NCI-H526 (cell line): ENCODE results near the gene H1-8.
"Not testable (repeated sequence)": the region's sequence is repeated elsewhere in the genome, so short reads cannot be mapped to it uniquely, and the experiment has no call there.

ENCODE experiments used
- DNase-seq, 2 experiments: peaks; one replicate each; lab custom pipeline; 2025; lab: John Stamatoyannopoulos, UW

The H1-8 gene

DNA sequence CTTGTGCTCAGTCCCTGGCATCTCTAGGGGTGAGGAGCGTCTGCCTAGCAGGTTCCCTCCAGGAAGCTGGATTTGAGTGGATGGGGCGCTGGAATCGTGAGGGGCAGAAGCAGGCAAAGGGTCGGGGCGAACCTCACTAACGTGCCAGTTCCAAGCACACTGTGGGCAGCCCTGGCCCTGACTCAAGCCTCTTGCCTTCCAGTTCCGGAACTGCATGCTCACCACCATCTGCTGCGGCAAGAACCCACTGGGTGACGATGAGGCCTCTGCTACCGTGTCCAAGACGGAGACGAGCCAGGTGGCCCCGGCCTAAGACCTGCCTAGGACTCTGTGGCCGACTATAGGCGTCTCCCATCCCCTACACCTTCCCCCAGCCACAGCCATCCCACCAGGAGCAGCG, 9.6 kb upstream of the H1-8 start:
- no peak for DNase-seq

DNA sequence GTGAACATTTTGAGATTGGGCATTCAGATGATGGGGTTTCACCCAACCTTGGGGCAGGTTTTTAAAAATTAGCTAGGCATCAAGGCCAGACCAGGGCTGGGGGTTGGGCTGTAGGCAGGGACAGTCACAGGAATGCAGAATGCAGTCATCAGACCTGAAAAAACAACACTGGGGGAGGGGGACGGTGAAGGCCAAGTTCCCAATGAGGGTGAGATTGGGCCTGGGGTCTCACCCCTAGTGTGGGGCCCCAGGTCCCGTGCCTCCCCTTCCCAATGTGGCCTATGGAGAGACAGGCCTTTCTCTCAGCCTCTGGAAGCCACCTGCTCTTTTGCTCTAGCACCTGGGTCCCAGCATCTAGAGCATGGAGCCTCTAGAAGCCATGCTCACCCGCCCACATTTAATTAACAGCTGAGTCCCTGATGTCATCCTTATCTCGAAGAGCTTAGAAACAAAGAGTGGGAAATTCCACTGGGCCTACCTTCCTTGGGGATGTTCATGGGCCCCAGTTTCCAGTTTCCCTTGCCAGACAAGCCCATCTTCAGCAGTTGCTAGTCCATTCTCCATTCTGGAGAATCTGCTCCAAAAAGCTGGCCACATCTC, 8.4 kb upstream of the H1-8 start:
- DNase-seq: no peak

DNA sequence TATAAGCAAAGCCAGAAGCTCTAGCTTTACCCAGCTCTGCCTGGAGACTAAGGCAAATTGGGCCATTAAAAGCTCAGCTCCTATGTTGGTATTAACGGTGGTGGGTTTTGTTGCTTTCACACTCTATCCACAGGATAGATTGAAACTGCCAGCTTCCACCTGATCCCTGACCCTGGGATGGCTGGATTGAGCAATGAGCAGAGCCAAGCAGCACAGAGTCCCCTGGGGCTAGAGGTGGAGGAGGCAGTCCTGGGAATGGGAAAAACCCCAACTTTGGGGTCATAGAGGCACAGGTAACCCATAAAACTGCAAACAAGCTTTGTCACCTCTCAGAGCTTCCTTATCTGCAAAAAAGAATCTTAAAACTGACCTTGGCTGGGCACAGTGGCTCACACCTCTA, 7.9 kb upstream of the H1-8 start:
- no peak for DNase-seq

DNA sequence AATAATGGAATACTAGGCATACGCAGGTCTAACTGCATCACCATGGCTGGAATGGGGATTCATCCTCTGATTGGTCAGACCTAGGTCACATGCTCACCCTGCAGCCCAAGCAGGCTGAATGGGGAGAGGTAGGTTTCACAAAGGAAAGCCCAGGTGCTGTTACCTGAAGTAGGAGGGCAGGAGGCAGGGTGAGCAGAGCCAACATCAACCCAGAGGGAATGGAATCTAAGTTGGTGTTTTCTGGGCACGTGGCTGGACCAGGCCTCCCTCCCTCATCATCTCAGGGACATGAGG, 6.7 kb upstream of the H1-8 start:
- DNase-seq: no peak

DNA sequence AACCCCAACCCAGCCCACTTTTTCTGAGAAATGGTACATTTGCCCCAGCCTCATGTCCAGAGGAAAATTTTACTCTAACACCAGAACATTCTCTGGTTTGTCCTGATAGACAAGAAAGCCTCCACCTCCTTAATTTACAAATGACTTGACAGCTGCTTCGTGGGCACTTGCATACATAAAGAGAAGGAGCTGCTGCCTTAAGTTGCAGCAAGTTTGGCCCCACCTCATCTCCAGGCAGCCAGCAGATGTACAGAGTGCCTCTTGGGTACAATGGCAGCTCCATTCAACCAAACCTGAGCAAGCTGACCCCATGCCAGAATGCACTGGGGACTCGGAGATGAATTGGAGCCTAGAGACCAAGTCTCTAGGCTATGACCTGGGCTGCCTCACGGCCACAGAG, 6.2 kb upstream of the H1-8 start:
- no peak for DNase-seq

DNA sequence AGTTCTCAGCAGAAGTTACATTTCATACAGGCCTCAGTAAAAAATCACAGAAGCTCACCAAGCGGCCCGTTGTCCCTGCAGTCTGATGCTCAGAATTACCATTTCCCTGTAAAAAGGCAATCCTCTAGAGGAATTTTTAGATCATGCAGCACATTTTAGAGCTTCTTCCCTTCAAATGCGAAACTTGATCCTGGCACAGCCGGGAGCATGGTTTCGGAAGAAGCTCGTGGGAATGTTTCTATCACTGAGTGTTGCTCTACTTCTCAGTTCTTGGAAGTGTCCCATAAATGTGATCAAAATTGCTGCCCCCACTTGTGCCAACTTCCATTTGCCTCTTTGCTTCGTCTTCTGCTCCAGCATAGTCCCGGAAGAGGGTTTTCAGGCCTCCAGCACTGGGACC, 3.8 kb upstream of the H1-8 start:
- no peak for DNase-seq

DNA sequence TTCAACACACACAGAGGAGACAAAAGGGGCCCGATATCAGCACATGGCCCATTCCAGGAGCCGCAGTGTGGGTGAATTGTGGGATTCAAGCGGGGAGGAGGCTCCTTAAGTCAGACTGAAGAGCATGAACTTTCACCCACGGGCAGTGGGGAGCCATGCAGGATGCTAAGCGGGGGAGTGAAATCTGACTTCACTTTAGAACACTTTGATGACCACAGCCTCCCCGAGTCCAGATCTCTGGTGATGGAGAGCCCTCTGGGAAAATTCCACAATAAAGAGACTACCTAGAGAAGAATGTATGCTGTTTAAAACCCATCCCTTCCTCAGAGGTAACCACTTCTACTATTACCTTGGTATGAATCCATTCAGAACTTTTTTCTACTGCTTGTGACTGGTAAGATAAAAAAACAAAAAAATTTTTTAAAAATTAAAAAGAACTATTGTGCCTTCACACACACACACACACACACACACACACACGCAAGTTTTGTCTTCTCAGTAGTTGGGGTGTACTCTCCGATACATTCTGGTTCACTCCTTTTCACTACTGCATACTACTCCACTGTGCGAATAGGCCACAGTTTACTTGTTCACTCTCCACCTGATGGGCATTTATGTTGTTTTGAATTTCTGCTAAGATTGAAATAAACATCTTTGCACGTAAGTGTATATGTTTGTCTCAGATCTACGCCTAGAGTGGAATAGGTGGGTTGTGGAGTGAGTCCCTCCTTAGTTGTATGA, 2.0 kb upstream of the H1-8 start:
- DNase-seq: no peak

DNA sequence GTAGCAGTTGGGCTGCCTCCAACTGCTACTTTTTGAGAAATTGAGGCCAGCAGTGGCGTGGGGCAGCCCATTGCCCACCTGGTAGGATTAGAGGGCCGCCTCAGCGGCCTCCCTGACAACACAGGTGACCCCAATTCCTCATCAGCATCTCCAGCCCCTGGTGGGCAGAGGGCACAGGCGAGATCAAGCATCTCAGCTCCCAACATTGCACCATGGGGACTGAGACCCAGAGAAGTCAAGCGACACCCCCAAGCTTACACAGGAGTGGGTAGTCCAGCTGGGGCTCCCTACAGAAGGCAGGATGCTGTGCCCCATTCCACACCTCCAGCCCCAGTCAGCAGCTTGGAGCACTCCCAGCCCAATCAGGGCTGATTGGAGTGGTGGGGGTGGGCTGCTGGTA, 228 bp upstream of the H1-8 start:
- no peak for DNase-seq

DNA sequence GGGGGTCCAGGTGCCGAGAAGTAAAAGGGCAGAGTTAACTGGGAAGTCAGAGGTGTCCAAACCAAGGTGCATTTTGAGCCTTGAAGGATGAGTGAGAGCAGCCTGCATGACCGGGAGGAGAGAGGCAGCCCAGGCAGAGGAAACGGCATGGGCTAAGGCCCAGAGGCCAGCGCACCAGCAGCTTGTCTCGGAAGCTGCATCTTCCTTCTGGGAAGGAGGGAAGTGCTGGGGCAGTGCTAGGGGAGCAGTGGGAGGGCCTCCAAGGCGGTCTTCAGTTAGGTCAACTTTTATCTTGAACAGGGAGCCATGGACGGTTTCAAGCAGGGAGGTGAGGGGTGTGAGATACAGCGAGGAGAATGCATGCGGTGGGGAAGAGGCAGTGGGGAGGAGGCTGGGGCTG, 1.0 kb downstream of the H1-8 start:
- no peak for DNase-seq

DNA sequence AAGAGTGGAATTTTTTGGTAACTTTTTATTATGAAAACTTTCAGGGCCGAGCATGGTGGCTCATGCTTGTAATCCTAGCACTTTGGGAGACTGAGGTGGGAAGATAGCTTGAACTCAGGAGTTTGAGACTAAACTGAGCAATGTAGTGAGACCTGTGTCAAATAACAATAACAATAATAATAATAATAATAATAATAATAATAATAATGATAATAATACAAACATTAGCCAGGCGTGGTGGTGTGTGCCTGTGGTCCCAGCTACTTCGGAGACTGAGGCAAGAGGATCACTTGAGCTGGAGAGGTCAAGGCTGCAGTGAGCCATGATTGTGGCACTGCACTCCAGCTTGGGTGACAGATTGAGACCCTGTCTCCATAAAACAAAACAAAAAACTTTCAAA, 3.0 kb downstream of the H1-8 start:
- DNase-seq: not testable (repeated sequence)

DNA sequence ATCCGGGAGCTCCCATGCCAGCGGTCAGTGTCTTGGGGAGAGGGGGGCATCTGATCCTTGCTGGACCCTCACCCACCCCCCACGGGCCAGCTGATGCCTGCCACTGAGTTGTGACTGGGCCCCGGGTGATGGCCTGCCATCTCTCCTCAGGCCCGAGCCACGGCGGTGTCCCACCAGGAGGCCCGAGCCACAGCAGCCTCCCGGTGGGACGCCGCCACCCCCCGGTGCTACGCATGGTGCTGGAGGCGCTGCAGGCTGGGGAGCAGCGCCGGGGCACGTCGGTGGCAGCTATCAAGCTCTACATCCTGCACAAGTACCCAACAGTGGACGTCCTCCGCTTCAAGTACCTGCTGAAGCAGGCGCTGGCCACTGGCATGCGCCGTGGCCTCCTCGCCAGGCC, 4.3 kb downstream of the H1-8 start:
- no peak for DNase-seq

DNA sequence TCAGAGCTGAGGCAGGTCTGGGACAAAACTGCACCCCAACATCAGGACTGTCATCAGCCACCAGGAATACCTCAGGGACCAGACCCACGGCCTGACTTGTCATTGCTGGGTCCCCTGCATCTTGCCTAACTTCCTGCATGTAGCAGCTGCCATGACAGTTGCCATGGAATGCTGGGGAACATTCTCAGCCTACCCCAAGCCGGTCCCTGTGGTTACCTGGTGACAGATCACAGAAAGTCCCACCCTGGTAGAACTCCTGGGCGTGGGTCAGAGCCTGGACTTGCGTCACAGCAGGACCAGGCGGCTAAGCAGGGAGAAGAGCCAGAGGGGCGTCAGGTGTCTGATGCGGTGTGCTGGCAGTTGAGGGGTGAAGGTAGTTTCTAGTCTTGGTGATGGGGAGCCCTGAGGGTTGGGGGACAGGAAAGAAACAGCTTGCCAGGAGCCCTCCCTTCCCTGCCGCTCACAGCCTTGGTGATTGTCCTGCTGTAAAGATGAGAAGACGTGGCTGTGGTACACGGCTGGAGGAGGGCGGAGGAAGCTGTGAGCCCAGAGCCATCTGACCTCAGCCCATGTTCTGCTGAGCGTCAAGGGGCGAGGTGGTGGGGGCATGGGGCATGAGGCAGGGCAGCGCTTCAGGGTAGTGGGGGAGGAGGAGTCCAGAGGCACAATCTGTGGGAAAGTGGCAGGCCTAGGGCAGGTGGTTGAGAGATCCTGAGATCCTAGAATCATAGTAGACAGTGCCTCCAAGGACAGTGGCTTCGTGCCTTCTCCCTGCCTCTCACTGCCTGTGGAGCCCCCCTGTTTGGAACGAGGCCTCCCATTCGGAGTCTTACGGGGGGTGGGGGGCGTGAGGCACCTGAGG, 5.4 kb downstream of the H1-8 start:
- DNase-seq: no peak

DNA sequence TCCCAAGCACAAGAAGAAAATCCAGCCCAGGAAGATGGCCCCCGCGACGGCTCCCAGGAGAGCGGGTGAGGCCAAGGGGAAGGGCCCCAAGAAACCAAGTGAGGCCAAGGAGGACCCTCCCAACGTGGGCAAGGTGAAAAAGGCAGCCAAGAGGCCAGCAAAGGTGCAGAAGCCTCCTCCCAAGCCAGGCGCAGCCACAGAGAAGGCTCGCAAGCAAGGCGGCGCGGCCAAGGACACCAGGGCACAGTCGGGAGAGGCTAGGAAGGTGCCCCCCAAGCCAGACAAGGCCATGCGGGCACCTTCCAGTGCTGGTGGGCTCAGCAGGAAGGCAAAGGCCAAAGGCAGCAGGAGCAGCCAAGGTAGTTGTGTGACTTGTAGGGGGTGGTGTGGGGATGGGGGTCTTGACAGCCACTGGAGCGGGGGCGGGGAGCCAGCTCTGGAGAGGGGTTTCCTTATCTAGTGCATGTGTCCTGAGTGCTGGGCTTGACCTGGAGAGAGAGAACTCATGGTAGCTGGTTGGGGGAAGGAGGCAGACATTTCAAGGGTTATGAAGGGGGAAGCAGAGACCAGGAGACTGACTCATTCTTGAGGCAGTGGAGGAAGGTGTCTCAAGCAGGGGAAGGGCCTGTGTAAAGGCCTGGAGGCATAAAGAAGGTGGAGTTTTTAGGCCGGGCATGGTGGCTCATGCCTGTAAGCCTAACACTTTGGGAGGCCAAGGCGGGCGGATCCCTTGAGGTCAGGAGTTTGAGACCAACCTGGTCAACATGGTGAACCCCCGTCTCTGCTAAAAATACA, 6.2 kb downstream of the H1-8 start:
- DNase-seq: no peak

DNA sequence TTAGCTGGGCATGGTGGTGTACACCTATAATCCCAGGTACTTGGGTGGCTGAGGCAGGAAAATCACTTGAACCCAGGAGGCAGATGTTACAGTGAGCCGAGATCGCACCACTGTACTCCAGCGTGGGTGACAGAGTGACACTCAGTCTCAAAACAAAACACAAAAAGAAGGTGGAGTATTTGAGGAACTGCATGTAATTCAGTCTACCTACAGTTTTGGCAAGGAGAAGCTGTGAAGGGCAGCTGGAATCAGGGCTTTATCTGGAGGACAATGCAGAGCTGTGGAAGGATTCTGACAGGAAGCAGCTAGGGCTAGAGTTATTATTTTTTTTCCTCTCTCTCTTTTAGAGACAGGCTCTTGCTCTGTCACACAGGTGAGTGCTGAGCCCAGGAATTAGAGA, 6.8 kb downstream of the H1-8 start:
- no peak for DNase-seq

DNA sequence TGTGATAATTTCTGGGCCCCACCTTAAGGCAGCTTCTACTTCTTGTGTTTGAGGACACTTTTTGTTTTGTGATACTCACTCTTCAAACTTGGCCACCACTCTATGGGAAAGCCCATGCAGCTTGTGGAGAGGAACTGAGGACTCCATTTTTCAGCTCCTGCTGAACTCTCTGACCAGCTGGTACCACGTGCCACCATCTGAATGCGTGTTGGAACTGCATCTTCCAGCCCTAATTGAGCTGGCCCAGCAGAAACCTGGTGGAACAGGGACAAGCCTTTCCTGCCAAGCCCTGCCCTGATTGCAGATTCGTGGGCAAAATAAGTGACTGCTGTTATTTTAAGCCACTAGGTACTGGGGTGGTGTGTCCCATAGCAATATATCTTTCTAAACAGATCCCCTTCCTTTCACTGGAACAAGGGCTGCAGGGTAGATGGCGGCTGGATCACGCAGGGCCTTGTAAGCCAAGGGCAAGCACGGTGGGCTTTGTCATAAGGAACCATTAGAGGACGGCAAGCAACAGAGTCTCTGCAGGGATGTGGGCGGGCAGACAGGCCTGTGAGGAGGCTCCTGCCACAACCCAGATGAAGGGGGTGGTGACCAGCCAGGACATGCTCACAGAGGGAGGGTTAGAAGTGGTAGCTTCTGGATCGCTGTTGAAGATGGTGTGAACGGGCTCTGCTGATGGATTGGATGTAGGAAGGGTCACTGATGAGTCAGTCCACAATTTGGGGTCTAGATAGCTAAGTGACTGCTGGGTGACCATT, 9.5 kb downstream of the H1-8 start:
- no peak for DNase-seq

DNA sequence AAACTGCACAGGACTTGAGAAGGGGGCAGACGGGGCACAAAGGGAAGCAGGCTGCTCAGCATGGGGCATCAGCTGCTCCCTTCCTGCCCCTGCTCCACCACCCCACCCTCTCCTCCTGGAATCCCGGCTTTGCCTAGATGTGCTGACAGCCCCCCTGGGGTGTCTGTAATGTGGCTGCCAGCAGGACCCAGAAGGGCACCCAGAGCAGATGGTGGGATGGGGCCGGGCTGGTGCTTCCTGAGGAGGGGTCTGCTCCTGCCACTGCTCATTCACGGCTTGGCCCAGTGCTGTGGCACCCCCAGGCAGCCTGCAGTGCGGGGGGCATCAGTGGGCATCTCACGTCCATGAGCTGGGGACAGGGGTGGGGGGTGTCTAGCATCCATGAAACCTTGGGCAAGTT, 10.2 kb downstream of the H1-8 start:
- no peak for DNase-seq

DNA sequence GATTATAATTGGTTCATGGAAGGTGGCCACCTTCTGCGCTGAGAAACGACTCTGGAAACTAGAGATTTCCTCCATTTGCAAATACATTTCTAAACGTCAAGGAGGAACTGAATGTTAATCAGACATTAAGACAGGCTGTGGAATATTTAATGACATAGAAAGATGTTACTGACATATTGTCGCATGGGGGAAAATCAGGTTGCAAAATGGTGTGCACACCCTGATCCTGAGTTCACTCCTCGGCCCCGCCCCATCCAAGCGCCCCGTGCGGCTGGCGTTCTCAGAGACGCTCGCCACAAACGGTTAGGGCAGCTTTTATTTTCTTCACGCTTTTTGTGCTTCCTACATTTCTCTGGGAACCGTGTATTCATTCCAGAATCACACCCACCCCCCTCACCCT, 10.7 kb downstream of the H1-8 start:
- peak in 1 of 2 experiments; percentile 22 for DNase-seq

DNA sequence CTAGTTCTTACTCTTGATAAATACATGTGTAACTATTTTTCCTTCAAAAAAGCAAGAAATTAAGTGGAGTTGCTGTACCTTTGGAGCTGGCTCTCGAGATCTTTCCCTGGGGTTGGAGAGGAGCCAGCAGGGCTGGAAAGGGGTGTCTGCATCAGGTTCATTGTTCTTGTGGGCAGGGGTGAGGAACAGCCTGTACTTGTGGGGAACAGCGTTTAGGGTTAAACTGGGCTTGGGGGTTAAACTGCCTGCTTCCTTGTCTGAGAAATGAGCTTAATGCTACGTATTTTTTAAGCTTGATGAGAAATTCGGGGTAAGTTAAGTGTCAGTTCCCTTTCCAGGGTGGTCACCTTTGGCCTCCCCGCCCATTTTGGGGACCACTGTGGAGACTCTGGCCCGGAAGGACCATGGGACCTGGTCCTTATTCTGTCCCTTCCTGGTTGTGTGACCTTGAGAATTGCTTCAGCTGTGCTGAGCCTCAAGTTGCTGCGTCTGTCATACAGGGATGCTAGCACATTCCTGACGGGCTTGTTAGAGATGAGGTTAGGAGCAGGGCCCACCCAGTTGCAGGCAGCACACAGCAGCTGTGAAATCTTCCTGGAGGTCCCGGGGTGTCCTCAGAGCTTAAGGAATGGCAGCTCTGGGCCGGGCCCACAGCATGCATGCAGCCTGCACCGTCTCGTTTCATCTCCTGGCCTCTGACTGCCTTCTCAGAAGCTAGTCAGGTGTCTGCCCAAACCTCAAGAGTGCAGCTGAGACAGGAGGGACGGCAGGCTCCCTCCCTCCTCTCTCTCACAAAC, 11.6 kb downstream of the H1-8 start:
- no peak for DNase-seq

DNA sequence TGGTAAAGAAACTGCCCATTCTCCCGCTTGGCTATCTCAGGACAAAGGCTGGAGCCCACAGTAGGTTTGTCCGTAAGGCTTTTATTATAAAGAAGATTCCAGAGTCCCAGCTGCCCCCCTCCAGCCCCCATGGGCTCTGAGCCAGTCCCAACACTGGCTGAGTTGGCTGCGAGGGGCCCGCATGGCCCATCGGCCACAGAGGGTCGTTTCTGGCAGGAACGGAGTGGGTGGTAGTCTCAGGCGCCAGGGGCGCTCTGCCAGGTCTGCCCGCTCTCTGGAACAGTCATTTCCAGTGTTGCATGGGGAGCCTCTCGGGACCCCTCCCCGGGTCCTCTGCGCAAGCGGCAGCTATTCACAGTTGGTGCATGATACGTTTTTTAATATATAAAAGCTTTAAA, 12.2 kb downstream of the H1-8 start:
- DNase-seq: no peak

DNA sequence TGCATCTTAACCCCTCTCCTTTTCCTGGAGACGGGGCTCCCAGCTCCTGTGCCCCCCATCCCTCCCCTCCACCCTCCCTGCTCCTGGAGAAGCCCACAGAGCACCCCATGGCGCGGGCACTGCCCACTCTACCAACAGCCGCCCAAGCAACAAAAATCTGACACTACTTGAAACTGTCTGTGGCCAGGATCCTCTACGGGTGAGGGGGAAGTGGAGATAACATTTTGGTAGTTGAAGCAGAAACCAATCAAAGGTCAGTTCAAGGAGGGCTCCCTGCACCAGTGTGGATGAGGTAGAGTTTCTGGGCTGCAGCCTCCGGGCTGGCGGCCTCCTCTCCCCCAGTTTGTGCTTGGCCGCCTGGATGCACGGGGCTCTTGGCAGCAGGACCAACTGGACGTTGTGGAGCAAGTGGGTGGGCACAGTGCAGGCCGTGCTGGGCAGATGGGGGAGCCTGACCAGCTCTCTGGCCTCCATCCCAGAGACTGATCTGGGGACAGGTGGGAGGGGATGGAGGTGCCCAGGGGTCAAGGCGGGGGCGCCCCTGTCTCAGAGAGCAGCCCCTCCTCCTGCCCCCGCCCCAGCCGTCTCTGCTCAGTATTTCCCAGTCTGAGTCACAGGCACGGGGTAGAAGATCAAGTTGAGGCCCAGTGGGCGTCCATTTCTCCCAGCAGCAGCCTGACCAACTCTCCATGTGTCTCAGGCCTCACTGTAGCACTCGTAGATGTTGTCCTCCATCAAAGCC, 12.8 kb downstream of the H1-8 start:
- no peak for DNase-seq
